Vagina (tissue), 2 donors: ENCODE data around the gene NMT1. TPM values are rescaled to one million over a fixed set of nuclear protein-coding genes. Genes with fewer than 3 reads are reported as not detected.

Source experiments
- DNase-seq, 2 donors: peaks; one replicate each; pipeline ENCODE4 v3.0.0-alpha.2; 2017; ENCODE audit errors: extremely low spot score in 2 of 2
- H3K27ac ChIP-seq: fragments of 200-600 bp; sonication (generic); one replicate; pipeline ENCODE4 v1.5.1; 2019
- H3K27me3 ChIP-seq: fragments of 200-600 bp; sonication (generic); one replicate; pipeline ENCODE4 v1.5.1; 2019
- H3K36me3 ChIP-seq, 2 donors: fragments of 200-600 bp; sonication (generic); one replicate each; pipeline ENCODE4 v1.5.1; 2017 to 2019
- H3K4me1 ChIP-seq: fragments of 200-600 bp; sonication (generic); one replicate; pipeline ENCODE4 v1.5.1; 2019
- H3K4me3 ChIP-seq, 2 donors: fragments of 200-600 bp; sonication (generic); 1 replicate in 1 of 2; 2 replicates in 1 of 2; pipeline ENCODE4 v1.5.1; 2016 to 2019
- H3K9me3 ChIP-seq: fragments of 200-600 bp; sonication (generic); one replicate; pipeline ENCODE4 v1.5.1; 2019
- CTCF ChIP-seq, 3 experiments: fragments of 450-650 bp in 2 of 3; fragments of 200-600 bp in 1 of 3; sonication (generic) in 1 of 3; IDR thresholded peaks; one replicate each; pipeline ENCODE4 v1.5.1; 2017 to 2019; ENCODE audit warnings: antibody characterized with exemption in 3 of 3, mild to moderate bottlenecking in 2 of 3, moderate library complexity in 2 of 3
- POLR2A ChIP-seq, 2 donors: fragments of 450-650 bp; IDR thresholded peaks; one replicate each; pipeline ENCODE4 v1.6.1; 2017; ENCODE audit warnings: antibody characterized with exemption in 2 of 2, mild to moderate bottlenecking in 2 of 2, moderate library complexity in 2 of 2
- POLR2AphosphoS5 ChIP-seq, 2 donors: sonication (generic); formaldehyde crosslinking; IDR thresholded peaks; one replicate each; pipeline ENCODE4 v1.9.0; 2017; ENCODE audit warnings: antibody characterized with exemption in 2 of 2, mild to moderate bottlenecking in 2 of 2, low read depth in 1 of 2; ENCODE audit not compliant: insufficient read depth in 1 of 2
- intact Hi-C: fragments of 100-400 bp; cut with DNase I; formaldehyde crosslinking; loops from one replicate; pipeline ENCODE4 v1.15.1; 2023
- total RNA-seq: library from RNA; depleted of rRNA; stranded (reverse); fragments of >200 nt; gene quantifications from one replicate; pipeline ENCODE4 v1.2.3, GENCODE V29; 2016

Gene NMT1
- total RNA-seq, 1 donor from 2014 or later, result 49.4 TPM

GRCh38 chr17:45029758-45030423 lies 31.2 kb upstream of the NMT1 start:
- TF ChIP-seq CTCF (IDR thresholded peaks at IDR 0.05) (no peak), POLR2AphosphoS5 (IDR thresholded peaks at IDR 0.05; ENCODE audit: insufficient read depth in 1 of 2, low read depth in 1 of 2) (no peak), POLR2A (IDR thresholded peaks at IDR 0.05) (no peak)
- H3K4me1 ChIP-seq, result no peaks in the 10 kb centered on the region
- H3K27me3 ChIP-seq, result no peaks in the 10 kb centered on the region
- H3K4me3 ChIP-seq, result no peak overlapping the region
- peaks cover 0 to 38% of the 10 kb centered on the region in 2 donors for H3K36me3 ChIP-seq
- no peak overlapping the region for H3K27ac ChIP-seq
- no peaks in the 10 kb centered on the region for H3K9me3 ChIP-seq
- DNase-seq, result no peak
- intact Hi-C loops, result no loop called here

DNA sequence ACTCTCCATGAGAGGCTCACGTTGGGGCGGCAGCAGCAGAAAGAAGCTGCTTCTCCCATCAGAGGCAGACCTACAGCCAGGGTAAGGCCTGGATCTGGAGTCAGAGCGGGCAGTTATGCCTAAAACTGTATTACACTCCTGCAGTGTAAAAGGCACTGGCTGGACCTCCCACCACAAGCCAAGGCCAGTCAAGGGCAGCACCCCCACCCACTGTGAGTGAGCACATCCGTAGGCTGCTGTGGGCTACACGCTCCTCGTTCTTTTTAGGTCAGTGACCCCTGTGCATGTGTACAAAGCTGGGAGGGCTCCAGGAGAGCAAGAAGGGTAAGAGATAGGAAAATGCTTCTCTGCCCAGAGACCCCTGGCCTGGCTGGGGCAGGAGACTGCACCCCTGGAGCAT lies 30.4 kb upstream of the NMT1 start:
- Histone ChIP-seq H3K36me3 (peaks cover 0 to 38% of the 10 kb centered on the region in 2 donors), H3K4me3 (no peak overlapping the region), H3K27me3 (no peaks in the 10 kb centered on the region), H3K9me3 (no peaks in the 10 kb centered on the region), H3K4me1 (no peaks in the 10 kb centered on the region), H3K27ac (no peak overlapping the region)
- no peak for DNase-seq
- intact Hi-C loops, result no loop called here
- no peak for TF ChIP-seq POLR2AphosphoS5 (IDR thresholded peaks at IDR 0.05; ENCODE audit: insufficient read depth in 1 of 2, low read depth in 1 of 2)
- TF ChIP-seq CTCF (IDR thresholded peaks at IDR 0.05), result no peak
- TF ChIP-seq POLR2A (IDR thresholded peaks at IDR 0.05), result no peak

GRCh38 chr17:45031231-45032173 lies 29.6 kb upstream of the NMT1 start:
- peaks cover 5% of the 10 kb centered on the region for H3K4me1 ChIP-seq

DNA sequence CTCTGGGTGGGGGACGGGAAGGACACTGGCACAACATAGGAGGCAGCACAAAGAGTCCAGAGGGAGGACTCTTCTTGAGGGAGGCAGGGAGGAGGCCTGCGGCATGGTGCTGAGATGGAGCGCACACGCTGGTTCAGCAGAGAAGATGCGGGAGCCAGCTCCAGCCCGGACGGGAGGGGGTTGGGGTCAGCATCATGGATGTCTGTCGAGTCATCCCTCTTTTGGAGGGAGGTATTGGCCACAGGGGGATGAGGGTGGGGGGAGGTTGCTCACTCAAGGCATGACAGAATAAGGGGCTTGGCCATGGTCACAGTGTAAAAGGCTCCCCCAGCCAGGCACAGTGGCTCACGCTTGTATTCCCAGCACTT lies 29.0 kb upstream of the NMT1 start:
- Histone ChIP-seq H3K4me3 (no peak overlapping the region), H3K4me1 (peaks cover 8% of the 10 kb centered on the region), H3K36me3 (peaks cover 0 to 38% of the 10 kb centered on the region in 2 donors), H3K27me3 (no peaks in the 10 kb centered on the region), H3K9me3 (no peaks in the 10 kb centered on the region), H3K27ac (no peak overlapping the region)
- no peak for DNase-seq
- intact Hi-C loops, result no loop called here
- TF ChIP-seq POLR2A (IDR thresholded peaks at IDR 0.05) (no peak), CTCF (IDR thresholded peaks at IDR 0.05) (no peak), POLR2AphosphoS5 (IDR thresholded peaks at IDR 0.05; ENCODE audit: insufficient read depth in 1 of 2, low read depth in 1 of 2) (no peak)

More at GRCh38 chr17:45031231-45032173, 29.6 kb upstream of the NMT1 start:
- intact Hi-C loops, result no loop called here
- DNase-seq, result no peak
- Histone ChIP-seq H3K4me3 (no peak overlapping the region), H3K9me3 (no peaks in the 10 kb centered on the region), H3K27me3 (no peaks in the 10 kb centered on the region), H3K36me3 (peaks cover 0 to 38% of the 10 kb centered on the region in 2 donors), H3K27ac (no peak overlapping the region)
- TF ChIP-seq POLR2A (IDR thresholded peaks at IDR 0.05) (no peak), CTCF (IDR thresholded peaks at IDR 0.05) (no peak), POLR2AphosphoS5 (IDR thresholded peaks at IDR 0.05; ENCODE audit: insufficient read depth in 1 of 2, low read depth in 1 of 2) (no peak)
